H9 (cell line): ENCODE measurements around the gene THAP4. TPM values are rescaled to one million over a fixed set of nuclear protein-coding genes. Genes with fewer than 3 reads are reported as not detected.
A peak's percentile ranks its signal among the peaks of the same experiment; 100 is the strongest.

ENCODE experiments used
- DNase-seq: peaks from one replicate; pipeline ENCODE4 v3.0.0-alpha.2; 2017
- H2AFZ ChIP-seq: one replicate; pipeline ENCODE4 v1.6.1; 2013; ENCODE audit warnings: mild to moderate bottlenecking, low read length, control low read depth, moderate library complexity
- H2AK5ac ChIP-seq: 2 replicates; pipeline ENCODE4 v1.6.1; 2013; ENCODE audit warnings: low read length, control low read depth, mixed read lengths; ENCODE audit not compliant: insufficient read length
- H2BK120ac ChIP-seq: one replicate; pipeline ENCODE4 v1.6.1; 2013; ENCODE audit warnings: low read depth, mild to moderate bottlenecking, low read length, control low read depth, inconsistent platforms; ENCODE audit not compliant: poor library complexity, severe bottlenecking
- H2BK12ac ChIP-seq: 2 replicates; pipeline ENCODE4 v1.6.1; 2013; ENCODE audit warnings: low read length, control low read depth, mixed read lengths, low read depth; ENCODE audit not compliant: insufficient read length
- H2BK15ac ChIP-seq: 2 replicates; pipeline ENCODE4 v1.6.1; 2013; ENCODE audit warnings: low read depth, low read length, control low read depth
- H2BK20ac ChIP-seq: one replicate; pipeline ENCODE4 v1.6.1; 2013; ENCODE audit warnings: low read depth, mild to moderate bottlenecking, low read length, control low read depth, inconsistent platforms; ENCODE audit not compliant: poor library complexity, severe bottlenecking
- H2BK5ac ChIP-seq: 2 replicates; pipeline ENCODE4 v1.6.1; 2013; ENCODE audit warnings: low read length, control low read depth, mixed read lengths; ENCODE audit not compliant: insufficient read length
- H3K14ac ChIP-seq: 2 replicates; pipeline ENCODE4 v1.6.1; 2013; ENCODE audit warnings: low read length, control low read depth; ENCODE audit not compliant: insufficient read depth
- H3K18ac ChIP-seq: 2 replicates; pipeline ENCODE4 v1.6.1; 2013; ENCODE audit warnings: low read depth, mild to moderate bottlenecking, mixed read lengths, low read length, control low read depth; ENCODE audit not compliant: insufficient read length
- H3K23ac ChIP-seq: 2 replicates; pipeline ENCODE4 v1.6.1; 2013; ENCODE audit warnings: low read length, control low read depth, mixed read lengths, low read depth; ENCODE audit not compliant: insufficient read length
- H3K23me2 ChIP-seq: 2 replicates; pipeline ENCODE4 v1.6.1; 2013; ENCODE audit warnings: low read depth, mild to moderate bottlenecking, mixed read lengths, low read length, control low read depth; ENCODE audit not compliant: insufficient read length, poor library complexity, severe bottlenecking
- H3K27ac ChIP-seq: 2 replicates; pipeline ENCODE4 v1.5.1; 2013; ENCODE audit warnings: low read length, control low read depth, mixed read lengths, low read depth; ENCODE audit not compliant: insufficient read length
- H3K27me3 ChIP-seq: 2 replicates; pipeline ENCODE4 v1.6.1; 2013; ENCODE audit warnings: low read length, control low read depth, inconsistent platforms; ENCODE audit not compliant: insufficient read depth
- H3K4ac ChIP-seq: 2 replicates; pipeline ENCODE4 v1.6.1; 2013; ENCODE audit warnings: low read depth, mild to moderate bottlenecking, control low read depth, inconsistent platforms, low read length, moderate library complexity
- H3K4me1 ChIP-seq: 2 replicates; pipeline ENCODE4 v1.6.1; 2013; ENCODE audit warnings: low read length, control low read depth, inconsistent platforms; ENCODE audit not compliant: insufficient read depth
- H3K4me2 ChIP-seq: 2 replicates; pipeline ENCODE4 v1.6.1; 2013; ENCODE audit warnings: low read length, control low read depth, mixed read lengths; ENCODE audit not compliant: insufficient read length, insufficient read depth
- H3K56ac ChIP-seq: 2 replicates; pipeline ENCODE4 v1.6.1; 2013; ENCODE audit warnings: low read depth, mild to moderate bottlenecking, mixed read lengths, low read length, control low read depth; ENCODE audit not compliant: insufficient read length
- H3K79me1 ChIP-seq: 2 replicates; pipeline ENCODE4 v1.6.1; 2013; ENCODE audit warnings: low read depth, mild to moderate bottlenecking, moderate library complexity, low read length, control low read depth, inconsistent platforms; ENCODE audit not compliant: insufficient read depth, poor library complexity, severe bottlenecking
- H3K79me2 ChIP-seq: 2 replicates; pipeline ENCODE4 v1.6.1; 2013; ENCODE audit warnings: low read length, control low read depth, inconsistent platforms; ENCODE audit not compliant: insufficient read depth
- H3K9ac ChIP-seq: 2 replicates; pipeline ENCODE4 v1.6.1; 2013; ENCODE audit warnings: low read length, control low read depth, mixed read lengths; ENCODE audit not compliant: insufficient read length; ENCODE audit errors: extremely low read depth
- H3K9me3 ChIP-seq: one replicate; pipeline ENCODE4 v1.6.1; 2013; ENCODE audit warnings: low read depth, low read length, inconsistent platforms; ENCODE audit not compliant: control insufficient read depth
- H3T11ph ChIP-seq: one replicate; pipeline ENCODE4 v1.6.1; 2013; ENCODE audit warnings: mild to moderate bottlenecking, low read length, control low read depth, inconsistent platforms
- H4K20me1 ChIP-seq: one replicate; pipeline ENCODE4 v1.6.1; 2013; ENCODE audit not compliant: control insufficient read depth, insufficient read length, insufficient read depth
- H4K5ac ChIP-seq: 2 replicates; pipeline ENCODE4 v1.6.1; 2013; ENCODE audit warnings: low read depth, mild to moderate bottlenecking, mixed read lengths, low read length, control low read depth; ENCODE audit not compliant: insufficient read length
- H4K8ac ChIP-seq: replicated peaks from 2 replicates; pipeline ENCODE4 v1.6.1; 2013; ENCODE audit warnings: low read length, control low read depth, mixed read lengths, low read depth; ENCODE audit not compliant: insufficient read length
- H4K91ac ChIP-seq: 2 replicates; pipeline ENCODE4 v1.6.1; 2013; ENCODE audit warnings: low read depth, mild to moderate bottlenecking, moderate library complexity, mixed read lengths, low read length, control low read depth; ENCODE audit not compliant: insufficient read length
- H3K27ac Mint-ChIP-seq, 3 experiments: 2 replicates in 2 of 3; 3 replicates in 1 of 3; pipeline ENCODE4 v1.8.0; 2020 to 2021; ENCODE audit warnings: mixed read lengths in 3 of 3, mild to moderate bottlenecking in 1 of 3, moderate library complexity in 1 of 3
- H3K27me3 Mint-ChIP-seq: 2 replicates; pipeline ENCODE4 v1.8.0; 2021; ENCODE audit warnings: low read depth, mild to moderate bottlenecking, moderate library complexity, mixed read lengths
- H3K36me3 Mint-ChIP-seq, 3 experiments: 2 replicates in 2 of 3; 3 replicates in 1 of 3; pipeline ENCODE4 v1.8.0; 2020 to 2021; ENCODE audit warnings: low read depth in 3 of 3, mixed read lengths in 3 of 3; ENCODE audit not compliant: insufficient read depth in 1 of 3
- H3K4me1 Mint-ChIP-seq, 2 experiments: 2 replicates each; pipeline ENCODE4 v1.8.0; 2020; ENCODE audit warnings: mixed read lengths in 2 of 2
- H3K4me3 Mint-ChIP-seq, 2 experiments: 2 replicates in 1 of 2; 3 replicates in 1 of 2; pipeline ENCODE4 v1.8.0; 2020 to 2021; ENCODE audit warnings: mild to moderate bottlenecking in 2 of 2, mixed read lengths in 2 of 2, moderate library complexity in 1 of 2
- H3K9me3 Mint-ChIP-seq, 2 experiments: 2 replicates in 1 of 2; 3 replicates in 1 of 2; pipeline ENCODE4 v1.8.0; 2020; ENCODE audit warnings: mild to moderate bottlenecking in 2 of 2, mixed read lengths in 2 of 2, moderate library complexity in 1 of 2
- CTCF ChIP-seq: fragments of 200-600 bp; sonication (generic); conservative IDR thresholded peaks from 3 replicates; pipeline ENCODE4 v1.8.0; 2021; ENCODE audit warnings: antibody characterized with exemption, mild to moderate bottlenecking
- WGBS: extraction: QIAGEN DNeasy Blood & Tissue Kit; methylation state at CpG from one replicate; pipeline ENCODE4 v1.1.7; 2013; ENCODE audit warnings: missing lambda C conversion rate, low lambda C conversion rate, mixed read lengths; ENCODE audit not compliant: insufficient read length; ENCODE audit errors: extremely low coverage; 5-methylcytosine and 5-hydroxymethylcytosine counted together
- total RNA-seq: library from RNA; stranded (reverse); gene quantifications from 2 replicates; pipeline ENCODE4 v1.2.1, GENCODE V29; 2021

Gene THAP4
- total RNA-seq, 1 experiment from 2014 or later, result 70.6 TPM

GRCh38 chr2:241645056-241645914 lies 8.3 kb upstream of the THAP4 start:
- Histone ChIP-seq H3K4ac (no peak overlapping the region), H3K23ac (no peak overlapping the region), H3K27ac (no peak overlapping the region), H3K23me2 (no peaks in the 10 kb centered on the region), H2BK120ac (no peak overlapping the region), H3K4me2 (no peak overlapping the region), H3K27me3 (no peaks in the 10 kb centered on the region), H4K91ac (no peak overlapping the region), H4K5ac (no peak overlapping the region), H3K9ac (no peak overlapping the region), H2AK5ac (no peak overlapping the region), H3K18ac (no peak overlapping the region), H3K14ac (no peak overlapping the region), H3K79me1 (peaks cover 12% of the 10 kb centered on the region), H3K4me1 (peaks cover 4% of the 10 kb centered on the region; the same call in 1 of the 2 replicates), H3K79me2 (peaks cover 37% of the 10 kb centered on the region; the same call in 1 of the 2 replicates), H2BK12ac (no peak overlapping the region), H3K9me3 (no peaks in the 10 kb centered on the region), H2BK5ac (no peak overlapping the region), H3T11ph (no peak overlapping the region), H2BK15ac (no peak overlapping the region), H3K56ac (no peak overlapping the region), H4K20me1 (no peaks in the 10 kb centered on the region), H4K8ac (no peak overlapping the region), H2AFZ (no peak overlapping the region), H2BK20ac (no peak overlapping the region)
- Mint-ChIP-seq H3K36me3 (peaks cover 2 to 10% (median 6%) of the 10 kb centered on the region in 3 experiments), H3K4me1 (peaks cover 24 to 36% of the 10 kb centered on the region in 2 experiments), H3K27me3 (no peaks in the 10 kb centered on the region), H3K4me3 (no peak overlapping the region), H3K27ac (peak overlapping the region; percentile 38 to 89 (median 75); a peak in 5 of 7 replicates), H3K9me3 (no peaks in the 10 kb centered on the region)
- no peak for TF ChIP-seq CTCF
- WGBS, result no CpG with 5 or more reads among the region's 26 CpGs
- no peak for DNase-seq
